Medulla oblongata (tissue), 1 donor: ENCODE data around the gene TNMD.
"Not testable (repeated sequence)": the region's sequence is repeated elsewhere in the genome, so short reads cannot be mapped to it uniquely, and the experiment has no call there.

Source experiments
- DNase-seq: peaks from one replicate; pipeline ENCODE4 v3.0.0-alpha.2; 2015; ENCODE audit errors: extremely low spot score

TNMD gene

GRCh38 chrX:100584611-100585010 is at the start of gene TNMD:
Gene TNMD (plus strand): TSS chrX:100584936. CDS start chrX:100585019, 83 bp downstream.
- DNase-seq: no peak

DNA sequence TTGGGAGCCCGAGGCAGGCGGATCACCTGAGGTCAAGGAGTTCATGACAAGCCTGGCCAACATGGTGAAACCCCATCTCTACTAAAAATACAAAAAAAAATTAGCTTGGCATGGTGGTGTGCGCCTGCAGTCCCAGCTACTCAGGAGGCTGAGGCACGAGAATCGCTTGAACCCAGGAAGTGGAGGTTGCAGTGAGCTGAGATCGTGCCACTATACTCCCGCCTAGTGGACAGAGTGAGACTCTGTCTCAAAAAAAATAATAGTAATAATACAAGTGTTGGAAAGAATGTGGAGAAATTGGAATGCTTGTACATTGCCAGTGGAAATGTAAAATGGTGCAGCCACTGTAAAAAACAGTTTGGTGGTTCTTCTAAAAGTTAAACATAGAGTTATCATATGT is 19.2 kb upstream of the TNMD start:
- not testable (repeated sequence) for DNase-seq

GRCh38 chrX:100586747-100587146 is 2.0 kb downstream of the TNMD start:
- no peak for DNase-seq

- no peak for DNase-seq
Measured at GRCh38 chrX:100587861-100588260, 3.1 kb downstream of the TNMD start.

GRCh38 chrX:100591256-100592051 is 6.7 kb downstream of the TNMD start:
- no peak for DNase-seq

GRCh38 chrX:100593126-100593525 is 8.4 kb downstream of the TNMD start:
- DNase-seq: no peak

- no peak for DNase-seq
Measured at GRCh38 chrX:100593581-100593980, 8.8 kb downstream of the TNMD start.

DNA sequence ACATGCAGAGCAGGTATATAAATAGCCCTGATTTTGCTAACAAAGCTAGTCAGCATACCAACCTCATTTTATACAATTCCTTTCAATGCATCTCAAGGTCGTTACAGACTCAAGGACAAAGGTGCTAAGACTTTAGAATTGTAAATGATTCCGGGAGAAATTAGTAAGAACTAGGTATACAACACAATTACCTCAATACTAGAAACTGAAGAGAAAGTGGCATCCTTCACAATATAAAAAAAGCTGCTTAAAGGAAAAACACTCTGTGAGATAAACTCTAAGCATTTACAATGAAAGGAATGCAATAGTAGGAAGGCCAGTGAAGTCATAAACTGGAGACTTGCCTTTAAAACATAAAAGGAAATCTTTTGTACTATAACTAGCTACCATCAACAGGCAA is 11.9 kb downstream of the TNMD start:
- no peak for DNase-seq

DNA sequence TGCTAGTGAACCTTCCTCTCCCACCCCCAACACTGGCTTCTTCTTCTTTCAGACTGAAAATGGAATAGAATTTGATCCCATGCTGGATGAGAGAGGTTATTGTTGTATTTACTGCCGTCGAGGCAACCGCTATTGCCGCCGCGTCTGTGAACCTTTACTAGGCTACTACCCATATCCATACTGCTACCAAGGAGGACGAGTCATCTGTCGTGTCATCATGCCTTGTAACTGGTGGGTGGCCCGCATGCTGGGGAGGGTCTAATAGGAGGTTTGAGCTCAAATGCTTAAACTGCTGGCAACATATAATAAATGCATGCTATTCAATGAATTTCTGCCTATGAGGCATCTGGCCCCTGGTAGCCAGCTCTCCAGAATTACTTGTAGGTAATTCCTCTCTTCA is 14.7 kb downstream of the TNMD start:
- no peak for DNase-seq

DNA sequence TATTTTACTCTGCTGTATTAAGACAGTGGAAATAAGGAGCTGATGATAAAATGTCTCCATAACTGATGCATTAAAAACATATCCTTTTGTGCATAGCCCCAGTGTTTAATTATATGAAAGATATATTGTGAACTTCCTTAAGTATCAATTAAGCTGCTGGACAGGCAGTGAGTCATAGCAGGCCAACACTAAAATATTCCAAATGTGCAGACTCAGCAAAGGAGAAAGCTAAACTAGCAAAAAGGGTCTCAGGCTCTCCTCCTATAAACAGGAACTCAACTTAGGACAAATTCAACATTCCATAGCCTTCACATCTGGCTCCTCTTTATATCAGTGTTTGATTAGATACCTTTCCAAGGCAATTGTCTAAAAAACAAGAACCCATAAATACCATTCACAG is 15.6 kb downstream of the TNMD start:
- no peak for DNase-seq

DNA sequence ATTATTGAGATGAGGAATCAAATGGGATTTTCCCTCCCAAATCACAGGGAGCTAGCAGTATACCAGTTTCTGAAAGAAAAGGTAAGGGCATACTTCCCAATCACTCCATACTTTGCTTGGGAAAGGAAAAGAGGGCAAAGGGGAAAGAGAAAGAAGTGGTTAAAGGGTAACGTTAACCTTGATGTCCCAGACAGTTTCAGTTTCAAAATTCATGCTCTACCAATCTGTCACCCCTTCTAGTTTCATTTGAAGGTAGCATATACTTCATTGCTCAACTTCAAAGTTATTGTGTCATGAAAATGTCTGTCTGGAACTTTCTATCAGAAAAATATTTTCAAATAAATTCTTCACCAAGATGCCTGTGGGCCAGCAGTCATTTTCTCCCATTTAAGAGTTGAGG is 16.0 kb downstream of the TNMD start:
- DNase-seq: no peak

DNA sequence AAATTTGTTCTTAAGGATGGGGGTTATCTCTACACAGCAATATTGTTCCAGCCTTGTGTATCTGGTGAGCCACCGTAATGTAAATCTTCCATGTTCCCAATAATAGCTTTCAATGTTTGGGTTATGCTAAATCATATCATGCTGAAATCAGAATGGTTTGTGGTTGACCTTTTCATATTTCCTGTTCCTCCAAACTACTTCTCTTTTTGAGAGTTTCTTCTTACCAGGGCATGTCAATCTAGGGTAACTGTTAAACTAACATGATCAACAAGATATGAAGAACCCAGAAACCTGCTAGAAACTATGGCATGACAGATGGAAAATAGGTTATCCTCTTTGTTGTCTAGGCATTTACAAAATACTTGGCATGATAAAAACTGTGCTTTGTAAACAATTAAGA is 22.0 kb downstream of the TNMD start:
- DNase-seq: no peak

DNA sequence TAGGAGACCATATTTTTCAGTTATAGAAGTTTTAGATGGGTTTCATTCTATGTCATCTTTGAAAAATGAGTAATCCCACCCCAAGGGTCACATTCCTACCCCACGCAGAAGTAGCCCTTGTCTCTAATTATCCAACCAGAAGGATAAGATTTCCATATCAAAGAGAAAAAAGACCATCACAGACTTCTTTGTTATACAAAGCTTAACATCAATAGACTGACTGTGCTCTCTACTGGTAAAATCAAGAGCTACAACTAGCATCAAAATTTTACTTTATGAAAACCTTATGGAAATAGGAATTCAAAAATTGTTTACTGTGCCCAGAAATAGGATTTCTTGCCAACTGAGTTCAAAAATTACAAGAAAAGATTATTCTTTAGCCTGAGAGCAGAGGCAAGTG is 24.9 kb downstream of the TNMD start:
- no peak for DNase-seq

DNA sequence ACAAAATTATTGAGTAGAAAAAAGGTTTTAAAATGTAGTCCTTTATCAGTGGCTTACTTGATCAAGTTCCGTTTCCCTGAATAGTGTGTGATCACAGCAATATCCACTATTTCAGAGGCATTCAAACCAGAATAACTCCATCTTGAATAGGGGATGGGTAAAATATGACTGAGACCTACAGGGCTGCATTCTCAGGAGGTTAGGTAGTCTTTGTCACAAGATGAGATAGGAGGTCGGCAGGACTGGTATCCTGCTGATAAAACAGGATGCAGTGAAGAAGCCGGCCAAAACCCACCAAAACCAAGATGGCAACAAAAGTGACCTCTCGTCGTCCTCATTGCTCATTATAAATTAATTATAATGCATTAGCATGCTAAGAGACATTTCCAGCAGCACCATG is 27.2 kb downstream of the TNMD start:
- DNase-seq: no peak

GRCh38 chrX:100615005-100615404 is 30.3 kb downstream of the TNMD start:
- no peak for DNase-seq

- DNase-seq: no peak
Measured at GRCh38 chrX:100623001-100623400, 38.3 kb downstream of the TNMD start.

GRCh38 chrX:100625985-100626491 is 41.3 kb downstream of the TNMD start:
- peak; percentile 21 for DNase-seq

GRCh38 chrX:100635040-100635439 is 50.3 kb downstream of the TNMD start:
- no peak for DNase-seq

- DNase-seq: no peak
Measured at GRCh38 chrX:100635989-100636320, 51.2 kb downstream of the TNMD start.

DNA sequence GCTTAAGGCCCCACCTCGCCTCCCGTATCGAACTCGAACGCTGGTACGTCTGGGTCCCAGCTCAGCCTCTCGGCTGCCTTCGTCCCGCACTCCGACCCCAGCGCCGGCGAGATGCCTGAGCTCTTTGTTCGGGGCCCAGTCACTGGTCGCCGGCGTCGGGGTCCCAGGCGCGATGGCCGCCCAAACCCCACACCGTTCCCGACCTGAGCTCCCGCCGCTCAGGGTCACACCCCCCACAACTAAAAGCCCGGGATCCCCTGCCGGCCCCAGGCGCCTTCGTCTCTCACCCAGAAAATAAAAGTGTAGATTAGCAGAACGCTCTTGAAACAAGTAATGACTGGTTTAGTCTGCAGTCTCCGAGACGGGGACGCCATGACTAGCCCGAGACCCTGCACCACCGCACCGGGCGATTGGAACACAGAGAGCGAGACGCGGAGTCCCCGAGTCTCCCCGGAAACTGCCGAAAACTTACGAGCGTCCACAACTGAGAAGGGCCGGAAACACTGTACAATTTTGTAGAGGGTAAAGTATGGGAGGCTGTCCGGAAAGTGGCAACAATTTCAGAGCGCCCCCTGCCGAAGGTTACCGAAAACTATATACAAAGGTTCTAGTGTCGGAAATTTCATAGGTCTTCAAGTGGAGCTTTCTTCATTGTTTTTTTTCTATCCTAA is 51.7 kb downstream of the TNMD start, which contains the start of gene TSPAN6:
Gene TSPAN6 (minus strand): TSS at position 486 of the 671 bp plus-strand sequence. CDS start 112 bp downstream, at position 374.
- DNase-seq: peak; percentile 69

- no peak for DNase-seq
Measured at GRCh38 chrX:100642290-100642689, 57.6 kb downstream of the TNMD start.

DNA sequence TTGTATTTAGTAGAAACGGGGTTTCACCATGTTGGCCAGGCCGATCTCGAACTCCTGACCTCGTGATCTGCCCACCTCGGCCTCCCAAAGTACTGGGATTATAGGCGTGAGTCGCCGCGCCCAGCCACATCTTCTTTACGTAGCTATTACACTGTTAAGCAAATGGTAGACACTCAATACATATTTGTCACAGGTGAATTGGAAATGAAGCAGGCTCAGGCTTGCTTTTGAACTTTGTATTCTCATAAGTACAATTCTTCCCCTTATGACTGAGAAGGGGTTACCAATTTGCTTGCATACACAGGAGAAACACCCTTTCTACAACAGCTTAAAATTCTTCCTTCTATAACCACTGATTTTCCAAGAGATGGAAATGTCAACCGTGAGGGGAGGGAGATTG is 58.5 kb downstream of the TNMD start:
- DNase-seq: no peak
